ENCODE measurements around the gene CLEC12A. TPM values are rescaled to one million over a fixed set of nuclear protein-coding genes. Genes with fewer than 3 reads are reported as not detected.

Gene CLEC12A
- total RNA-seq (2013), result 593 TPM
- polyA plus RNA-seq (100 to 1,000 TPM; 356 to 441 (median 412) TPM), polyA minus RNA-seq (93.1 and 120 TPM in 2 replicates), total RNA-seq (95.2 to 377 (median 236) reads per million in 11 experiments)

- peak; percentile 55 to 73 (median 62) for DNase-seq
- Histone ChIP-seq H3K79me2 (ENCODE audit: insufficient read depth, low read length) (peaks cover 98% of the 10 kb centered on the region), H3K27ac (ENCODE audit: low read depth in 1 of 2, low read length in 2 of 2) (peak within 1 kb of the TSS in 1 of 2 donors; percentile 84), H3K9ac (ENCODE audit: insufficient read depth, low read length, poor library complexity, severe bottlenecking) (peak within 1 kb of the TSS; percentile 72), H4K20me1 (ENCODE audit: insufficient read depth, low read length) (peaks cover 41% of the 10 kb centered on the region), H3K4me1 (ENCODE audit: control insufficient read depth in 1 of 2, insufficient read depth in 2 of 2, low read length in 2 of 2) (peaks cover 43 to 60% of the 10 kb centered on the region in 2 donors), H3K27me3 (ENCODE audit: control insufficient read depth in 2 of 2, insufficient read depth in 2 of 2, low read length in 2 of 2) (no peaks in the 10 kb centered on the region), H2AFZ (ENCODE audit: insufficient read depth, low read depth, low read length, poor library complexity, severe bottlenecking) (no peak within 1 kb of the TSS), H3K4me2 (replicated peaks; ENCODE audit: extremely low read depth, low read length, poor library complexity, severe bottlenecking) (peak within 1 kb of the TSS; percentile 72), H3K9me3 (replicated peaks in 1 of 2; ENCODE audit: control insufficient read depth in 1 of 2, insufficient read depth in 1 of 2, low read length in 2 of 2) (peaks cover 0 to 8% of the 10 kb centered on the region in 2 donors), H3K4me3 (replicated peaks in 1 of 3; ENCODE audit: low read depth in 2 of 3, low read length in 3 of 3) (peak within 1 kb of the TSS; percentile 86 to 100 (median 98)), H3K36me3 (replicated peaks in 1 of 2; ENCODE audit: control insufficient read depth in 1 of 2, insufficient read depth in 2 of 2, low read length in 2 of 2) (peaks cover 0 to 28% of the 10 kb centered on the region in 2 donors)
- peaks cover 0 to 14% (median 5%) of the 10 kb centered on the region in 7 donors for H3K9me3 Mint-ChIP-seq
- intact Hi-C loops (cut with micrococcal nuclease), result loop anchor here in 1 of 2 donors (10.0 kb wide), 1 partner anchor 54 kb away; no protein-coding TSS in a partner anchor
- H3K27me3 Mint-ChIP-seq (ENCODE audit: low read depth in 3 of 3), result peaks cover 0 to 2% (median 0%) of the 10 kb centered on the region in 3 donors
- peak within 1 kb of the TSS; percentile 88 to 95 (median 93) for H3K27ac Mint-ChIP-seq
- WGBS (ENCODE audit: insufficient coverage), result no CpG with 5 or more reads among the region's 1 CpG
- TF ChIP-seq CTCF (IDR thresholded peaks at IDR 0.05), result no peak
- peaks cover 65% of the 10 kb centered on the region for H3K4me1 Mint-ChIP-seq
- peaks cover 51 to 59% of the 10 kb centered on the region in 2 donors for H3K36me3 Mint-ChIP-seq
- H3K4me3 Mint-ChIP-seq, result peak within 1 kb of the TSS; percentile 80 to 100
Measured at GRCh38 chr12:9971181-9971580, at the start of gene CLEC12A. Gene CLEC12A, plus strand, starts transcription at chr12:9971409. Its CDS starts 188 bp downstream, at chr12:9971597.

- Histone ChIP-seq H3K27me3 (ENCODE audit: control insufficient read depth in 2 of 2, insufficient read depth in 2 of 2, low read length in 2 of 2) (no peaks in the 10 kb centered on the region), H3K27ac (ENCODE audit: low read depth in 1 of 2, low read length in 2 of 2) (no peak overlapping the region), H3K9ac (ENCODE audit: insufficient read depth, low read length, poor library complexity, severe bottlenecking) (no peak overlapping the region), H3K4me2 (replicated peaks; ENCODE audit: extremely low read depth, low read length, poor library complexity, severe bottlenecking) (no peak overlapping the region), H2AFZ (ENCODE audit: insufficient read depth, low read depth, low read length, poor library complexity, severe bottlenecking) (no peak overlapping the region), H3K4me3 (replicated peaks in 1 of 3; ENCODE audit: low read depth in 2 of 3, low read length in 3 of 3) (no peak overlapping the region), H3K36me3 (replicated peaks in 1 of 2; ENCODE audit: control insufficient read depth in 1 of 2, insufficient read depth in 2 of 2, low read length in 2 of 2) (no peaks in the 10 kb centered on the region), H4K20me1 (ENCODE audit: insufficient read depth, low read length) (no peaks in the 10 kb centered on the region), H3K4me1 (ENCODE audit: control insufficient read depth in 1 of 2, insufficient read depth in 2 of 2, low read length in 2 of 2) (no peaks in the 10 kb centered on the region), H3K79me2 (ENCODE audit: insufficient read depth, low read length) (no peaks in the 10 kb centered on the region), H3K9me3 (replicated peaks in 1 of 2; ENCODE audit: control insufficient read depth in 1 of 2, insufficient read depth in 1 of 2, low read length in 2 of 2) (no peaks in the 10 kb centered on the region)
- intact Hi-C loops (cut with micrococcal nuclease), result loop anchor here in 1 of 2 donors (10.0 kb wide), 2 partner anchors 108 to 178 kb away; no protein-coding TSS in a partner anchor
- H3K27ac Mint-ChIP-seq, result no peak overlapping the region
- H3K9me3 Mint-ChIP-seq, result peaks cover 0 to 12% (median 3%) of the 10 kb centered on the region in 7 donors
- DNase-seq, result no peak
- TF ChIP-seq CTCF (IDR thresholded peaks at IDR 0.05), result no peak
- H3K4me3 Mint-ChIP-seq, result no peak overlapping the region
- H3K4me1 Mint-ChIP-seq, result peaks cover 6% of the 10 kb centered on the region
- no peaks in the 10 kb centered on the region for H3K36me3 Mint-ChIP-seq
- WGBS (ENCODE audit: insufficient coverage), result no CpG with 5 or more reads among the region's 1 CpG
- H3K27me3 Mint-ChIP-seq (ENCODE audit: low read depth in 3 of 3), result peaks cover 0 to 3% (median 0%) of the 10 kb centered on the region in 3 donors
Measured at GRCh38 chr12:9922429-9922828, 48.8 kb upstream of the CLEC12A start.
